OCI-LY3 (cell line): ENCODE results near the gene MAP2K3.

ENCODE experiments used
- CTCF ChIP-seq: fragments of 200-600, 300-600 bp; sonication (generic); IDR thresholded peaks from 2 replicates; pipeline ENCODE4 v1.5.1; 2014; ENCODE audit warnings: antibody characterized with exemption, low read length, low read depth
- EZH2phosphoT487 ChIP-seq: fragments of 200-600 bp; shearing (Covaris generic); IDR thresholded peaks from 2 replicates; pipeline ENCODE4 v1.6.1; 2018; ENCODE audit warnings: antibody characterized with exemption, mixed run types, low read depth

- TF ChIP-seq CTCF: no peak
- no peak for TF ChIP-seq EZH2phosphoT487
Measured at GRCh38 chr17:21252796-21253645, 31.5 kb upstream of the MAP2K3 start, which contains the start of gene NATD1.
